ENCODE measurements around the gene IFIT3. TPM values are rescaled to one million over a fixed set of nuclear protein-coding genes. Genes with fewer than 3 reads are reported as not detected.

Gene IFIT3
- total RNA-seq, 1 experiment from 2014 or later: 45.2 TPM

DNA sequence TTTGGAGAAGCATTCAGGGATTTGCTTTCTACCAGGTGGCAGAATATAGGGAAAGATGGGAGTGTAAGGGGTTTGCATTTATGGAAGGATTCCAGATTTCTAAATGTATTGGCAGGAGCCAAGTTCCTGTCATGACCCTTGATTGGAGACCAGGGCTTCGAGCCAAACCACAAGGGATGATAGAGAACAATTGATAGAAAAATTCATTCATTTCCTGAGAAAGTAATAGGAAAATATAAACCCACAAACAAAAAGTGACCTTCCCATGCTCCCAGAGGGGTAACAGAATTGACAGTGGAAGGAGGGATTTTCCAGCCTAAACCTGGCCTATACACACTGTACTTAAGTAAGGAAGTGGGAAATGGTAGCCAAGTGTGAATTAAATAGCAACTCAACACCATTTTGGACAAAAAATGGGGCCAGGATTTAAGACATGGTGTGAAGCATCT, 48.4 kb upstream of the IFIT3 start:
- no peaks in the 10 kb centered on the region for H3K27me3 Mint-ChIP-seq (ENCODE audit: unreplicated experiment)
- CTCF ChIA-PET: interaction anchor here (1.9 kb wide), 1 partner anchor 90 kb away, joined by 6 read pairs; no protein-coding TSS in a partner anchor
- DNase-seq: peak; percentile 51
- no TSS peak for BruUV-seq (replicated peaks)
- peaks cover 73% of the 10 kb centered on the region for H3K4me1 Mint-ChIP-seq (ENCODE audit: low read depth, unreplicated experiment)
- H3K36me3 Mint-ChIP-seq (ENCODE audit: insufficient read depth, unreplicated experiment): peaks cover 5% of the 10 kb centered on the region
- TF ChIP-seq, protein P1, sequence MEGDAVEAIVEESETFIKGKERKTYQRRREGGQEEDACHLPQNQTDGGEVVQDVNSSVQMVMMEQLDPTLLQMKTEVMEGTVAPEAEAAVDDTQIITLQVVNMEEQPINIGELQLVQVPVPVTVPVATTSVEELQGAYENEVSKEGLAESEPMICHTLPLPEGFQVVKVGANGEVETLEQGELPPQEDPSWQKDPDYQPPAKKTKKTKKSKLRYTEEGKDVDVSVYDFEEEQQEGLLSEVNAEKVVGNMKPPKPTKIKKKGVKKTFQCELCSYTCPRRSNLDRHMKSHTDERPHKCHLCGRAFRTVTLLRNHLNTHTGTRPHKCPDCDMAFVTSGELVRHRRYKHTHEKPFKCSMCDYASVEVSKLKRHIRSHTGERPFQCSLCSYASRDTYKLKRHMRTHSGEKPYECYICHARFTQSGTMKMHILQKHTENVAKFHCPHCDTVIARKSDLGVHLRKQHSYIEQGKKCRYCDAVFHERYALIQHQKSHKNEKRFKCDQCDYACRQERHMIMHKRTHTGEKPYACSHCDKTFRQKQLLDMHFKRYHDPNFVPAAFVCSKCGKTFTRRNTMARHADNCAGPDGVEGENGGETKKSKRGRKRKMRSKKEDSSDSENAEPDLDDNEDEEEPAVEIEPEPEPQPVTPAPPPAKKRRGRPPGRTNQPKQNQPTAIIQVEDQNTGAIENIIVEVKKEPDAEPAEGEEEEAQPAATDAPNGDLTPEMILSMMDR (IDR thresholded peaks at IDR 0.05; ENCODE audit: unreplicated experiment): no peak
- intact Hi-C loops (cut with micrococcal nuclease; ENCODE audit: unreplicated experiment): loop anchor here (2.0 kb wide), 2 partner anchors 21 to 71 kb away; no protein-coding TSS in a partner anchor
- H3K9me3 Mint-ChIP-seq (ENCODE audit: low read depth, unreplicated experiment): no peaks in the 10 kb centered on the region
- peak overlapping the region; percentile 44 for H3K27ac Mint-ChIP-seq (ENCODE audit: unreplicated experiment)
- peak overlapping the region; percentile 2 for H3K4me3 Mint-ChIP-seq (ENCODE audit: low read depth, unreplicated experiment)

DNA sequence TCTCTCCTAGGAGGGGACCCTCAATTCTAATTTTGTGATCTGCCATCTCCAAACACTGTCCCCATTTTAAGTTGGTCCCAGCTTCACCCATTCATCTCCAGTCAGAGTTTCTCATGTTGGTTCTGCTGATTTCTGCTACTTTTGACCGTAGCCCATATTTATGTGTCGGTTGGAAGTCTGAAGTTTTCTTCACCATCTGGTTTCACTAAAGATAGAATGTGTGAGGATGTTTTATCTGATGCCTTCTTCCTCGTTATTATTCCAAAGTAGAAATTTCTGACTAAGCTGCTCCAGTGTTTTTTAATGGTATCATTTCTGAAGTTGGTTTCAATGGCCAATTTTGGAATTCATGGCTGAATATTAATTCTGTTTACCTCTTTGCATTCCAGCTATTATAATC, 47.3 kb upstream of the IFIT3 start:
- Mint-ChIP-seq H3K9me3 (ENCODE audit: low read depth, unreplicated experiment) (no peaks in the 10 kb centered on the region), H3K4me1 (ENCODE audit: low read depth, unreplicated experiment) (peaks cover 73% of the 10 kb centered on the region), H3K36me3 (ENCODE audit: insufficient read depth, unreplicated experiment) (peaks cover 5% of the 10 kb centered on the region), H3K27ac (ENCODE audit: unreplicated experiment) (no peak overlapping the region), H3K4me3 (ENCODE audit: low read depth, unreplicated experiment) (no peak overlapping the region), H3K27me3 (ENCODE audit: unreplicated experiment) (no peaks in the 10 kb centered on the region)
- CTCF ChIA-PET: no interaction called here
- DNase-seq: no peak
- no TSS peak for BruUV-seq (replicated peaks)
- intact Hi-C loops (cut with micrococcal nuclease; ENCODE audit: unreplicated experiment): no loop called here
- TF ChIP-seq, protein P1 (IDR thresholded peaks at IDR 0.05; ENCODE audit: unreplicated experiment): no peak

DNA sequence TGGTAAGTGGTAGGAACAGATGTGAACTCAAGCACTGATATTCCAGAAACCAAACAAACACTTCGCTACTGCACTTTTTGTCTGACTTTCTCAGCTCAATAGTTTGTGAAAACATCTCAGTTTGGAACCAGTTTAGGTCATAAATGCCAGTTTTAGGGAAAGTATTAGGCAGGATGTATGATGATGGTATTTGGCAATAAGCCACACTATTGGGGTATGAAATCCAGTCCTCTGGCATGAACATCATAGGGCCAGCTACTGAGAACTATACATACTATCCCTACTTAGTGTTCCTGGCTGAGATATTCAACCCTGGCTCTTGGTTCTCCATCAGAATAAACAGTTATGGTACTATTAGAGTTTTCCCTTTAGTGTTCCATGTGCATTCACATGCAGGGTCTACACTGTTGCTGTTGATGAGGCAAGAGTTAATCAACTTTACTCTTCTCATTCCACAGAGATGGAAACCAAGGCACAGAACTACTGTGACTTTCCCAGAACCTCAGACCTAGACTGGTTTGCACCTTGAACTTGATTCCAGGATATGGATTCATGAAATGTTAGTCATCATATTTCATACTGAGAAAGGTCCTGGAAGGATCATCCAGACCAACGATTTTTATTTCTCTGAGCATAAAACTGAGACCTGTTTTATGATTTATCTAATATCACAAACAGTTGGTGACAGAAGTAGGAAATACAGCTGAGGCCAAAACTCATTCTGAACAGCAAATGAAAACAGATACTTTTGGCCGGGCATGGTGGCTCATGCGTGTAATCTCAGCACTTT, 46.0 kb upstream of the IFIT3 start:
- Mint-ChIP-seq H3K4me3 (ENCODE audit: low read depth, unreplicated experiment) (no peak overlapping the region), H3K9me3 (ENCODE audit: low read depth, unreplicated experiment) (no peaks in the 10 kb centered on the region), H3K27ac (ENCODE audit: unreplicated experiment) (peak overlapping the region; percentile 52), H3K36me3 (ENCODE audit: insufficient read depth, unreplicated experiment) (peaks cover 5% of the 10 kb centered on the region), H3K27me3 (ENCODE audit: unreplicated experiment) (no peaks in the 10 kb centered on the region), H3K4me1 (ENCODE audit: low read depth, unreplicated experiment) (peaks cover 69% of the 10 kb centered on the region)
- TF ChIP-seq, protein P1 (IDR thresholded peaks at IDR 0.05; ENCODE audit: unreplicated experiment): no peak
- no TSS peak for BruUV-seq (replicated peaks)
- CTCF ChIA-PET: no interaction called here
- DNase-seq: no peak
- intact Hi-C loops (cut with micrococcal nuclease; ENCODE audit: unreplicated experiment): no loop called here

DNA sequence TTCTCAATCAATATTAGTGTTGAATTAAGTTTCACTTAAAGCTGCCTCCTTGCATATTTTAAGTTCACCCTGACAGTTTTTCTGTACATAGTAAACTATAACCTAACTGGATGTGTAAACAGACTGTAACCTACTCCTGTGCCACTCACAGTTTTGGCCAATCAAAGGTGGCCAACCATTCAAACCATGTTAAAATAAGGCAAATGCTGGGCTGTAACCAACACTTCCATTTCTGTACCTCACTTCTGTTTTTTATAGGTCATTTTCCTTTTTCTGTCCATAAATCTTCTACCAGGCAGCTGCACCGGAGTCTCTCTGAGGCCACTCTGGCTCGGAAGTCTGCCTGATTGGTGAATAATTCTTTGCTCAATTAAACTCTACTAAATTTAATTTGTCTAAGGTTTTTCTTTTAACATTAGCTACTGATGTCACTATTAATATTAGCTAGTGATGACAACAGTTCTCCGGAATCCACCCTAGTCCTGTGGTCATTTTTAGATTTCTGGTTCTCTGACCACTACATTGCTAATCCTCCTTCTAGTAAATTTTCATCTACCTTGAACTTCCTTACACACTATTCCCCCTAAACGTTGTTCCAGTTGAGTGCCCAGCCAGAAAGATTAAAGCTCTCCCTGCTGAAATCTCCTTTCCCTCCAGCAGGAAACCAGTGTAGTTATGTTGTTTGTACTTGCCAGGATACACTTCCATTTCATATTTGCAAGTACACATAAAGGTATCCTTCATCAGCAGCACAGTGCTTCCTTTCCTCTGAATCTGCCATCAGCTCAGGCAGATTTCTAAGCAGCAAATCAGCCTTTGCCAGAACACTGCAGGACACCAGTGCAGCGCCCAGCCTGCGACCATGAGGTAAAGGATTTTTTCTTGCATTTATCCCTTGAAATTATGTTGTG, 44.5 kb upstream of the IFIT3 start:
- CTCF ChIA-PET: interaction anchor here (1.0 kb wide), 1 partner anchor 21 kb away, joined by 4 read pairs; no protein-coding TSS in a partner anchor
- peaks cover 5% of the 10 kb centered on the region for H3K36me3 Mint-ChIP-seq (ENCODE audit: insufficient read depth, unreplicated experiment)
- peaks cover 55% of the 10 kb centered on the region for H3K4me1 Mint-ChIP-seq (ENCODE audit: low read depth, unreplicated experiment)

More for the DNA sequence above, 44.5 kb upstream of the IFIT3 start:
- Mint-ChIP-seq H3K9me3 (ENCODE audit: low read depth, unreplicated experiment) (no peaks in the 10 kb centered on the region), H3K4me3 (ENCODE audit: low read depth, unreplicated experiment) (no peak overlapping the region), H3K27me3 (ENCODE audit: unreplicated experiment) (no peaks in the 10 kb centered on the region), H3K27ac (ENCODE audit: unreplicated experiment) (peak overlapping the region; percentile 78)
- DNase-seq: no peak
- TF ChIP-seq, protein P1 (IDR thresholded peaks at IDR 0.05; ENCODE audit: unreplicated experiment): no peak
- intact Hi-C loops (cut with micrococcal nuclease; ENCODE audit: unreplicated experiment): no loop called here
- BruUV-seq (replicated peaks): no TSS peak
